Stomach (tissue), 9 donors: ENCODE results near the gene ATCAY. TPM values are rescaled to one million over a fixed set of nuclear protein-coding genes. Genes with fewer than 3 reads are reported as not detected.

Experiments
- DNase-seq, 2 donors: peaks; one replicate each; pipeline versions ENCODE4 v3.0.0 to v3.0.0-alpha.2; 2013 to 2019
- H3K27ac ChIP-seq, 5 donors: fragments of 200-600 bp in 4 of 5; sonication (generic) in 4 of 5; one replicate each; pipeline ENCODE4 v1.5.1; 2013 to 2019; ENCODE audit warnings: mild to moderate bottlenecking in 1 of 5, moderate library complexity in 1 of 5
- H3K27me3 ChIP-seq, 3 donors: fragments of 200-600 bp; sonication (generic); one replicate each; pipeline ENCODE4 v1.5.1; 2017 to 2019; ENCODE audit warnings: mixed run types in 1 of 3
- H3K36me3 ChIP-seq, 4 donors: fragments of 200-600 bp; sonication (generic); 1 replicate in 3 of 4; 2 replicates in 1 of 4; pipeline ENCODE4 v1.5.1; 2016 to 2019
- H3K4me1 ChIP-seq, 4 donors: fragments of 200-600 bp; sonication (generic); one replicate each; pipeline ENCODE4 v1.5.1; 2016 to 2019
- H3K4me3 ChIP-seq, 4 donors: fragments of 200-600 bp; sonication (generic) in 3 of 4; one replicate each; pipeline ENCODE4 v1.5.1; 2016 to 2019; ENCODE audit warnings: mild to moderate bottlenecking in 1 of 4
- H3K9me3 ChIP-seq, 4 donors: fragments of 200-600 bp; sonication (generic); one replicate each; pipeline ENCODE4 v1.5.1; 2016 to 2019
- EP300 ChIP-seq: sonication (generic); formaldehyde crosslinking; IDR thresholded peaks from one replicate; pipeline ENCODE4 v1.6.1; 2017; ENCODE audit warnings: antibody characterized with exemption
- POLR2A ChIP-seq, 4 donors: fragments of 450-650 bp; IDR thresholded peaks; one replicate each; pipeline ENCODE4 v1.6.1; 2016; ENCODE audit warnings: antibody characterized with exemption in 4 of 4, control low read depth in 2 of 4, mild to moderate bottlenecking in 1 of 4, moderate library complexity in 1 of 4
- POLR2AphosphoS5 ChIP-seq, 3 donors: sonication (generic); formaldehyde crosslinking; IDR thresholded peaks; one replicate each; pipeline ENCODE4 v1.6.1; 2016; ENCODE audit warnings: antibody characterized with exemption in 3 of 3
- WGBS, 5 donors: extraction: QIAGEN DNeasy Blood & Tissue Kit in 3 of 5; methylation state at CpG; one replicate each; pipeline versions ENCODE4 v1.1.5 to v1.1.7; 2013 to 2018; 5-methylcytosine and 5-hydroxymethylcytosine counted together
- intact Hi-C: fragments of 100-400 bp; cut with DNase I; formaldehyde crosslinking; loops from one replicate; pipeline ENCODE4 v1.15.1; 2023; ENCODE audit warnings: low total_unique reads
- polyA plus RNA-seq, 3 donors: library from polyadenylated mRNA; stranded (reverse); fragments of 200-250 nt; gene quantifications; one replicate each; pipeline ENCODE4 v1.2.3, GENCODE V29; 2013
- total RNA-seq, 5 donors: library from RNA; depleted of rRNA; stranded (reverse); fragments of >200 nt; gene quantifications; one replicate each; pipeline versions ENCODE4 v1.1.0 to v1.2.3, GENCODE V29; 2014 to 2016
- TF ChIP-seq, protein P1 (sequence below), 7 experiments: fragments of 450-650 bp in 4 of 7; fragments of 200-600 bp in 3 of 7; sonication (generic) in 3 of 7; IDR thresholded peaks; one replicate each; pipeline ENCODE4 v1.5.1; 2016 to 2019; ENCODE audit warnings: antibody characterized with exemption in 7 of 7, control low read depth in 2 of 7, mild to moderate bottlenecking in 1 of 7
- donor health status: healthy with polysubstance abuse.
- donor health status: Bipolar disorder and iron deficiency.
- donor health status: healthy.

Gene ATCAY
- total and polyA plus RNA-seq, 8 donors = 0.25 to 0.92 (median 0.81) TPM; not detected in 4

DNA sequence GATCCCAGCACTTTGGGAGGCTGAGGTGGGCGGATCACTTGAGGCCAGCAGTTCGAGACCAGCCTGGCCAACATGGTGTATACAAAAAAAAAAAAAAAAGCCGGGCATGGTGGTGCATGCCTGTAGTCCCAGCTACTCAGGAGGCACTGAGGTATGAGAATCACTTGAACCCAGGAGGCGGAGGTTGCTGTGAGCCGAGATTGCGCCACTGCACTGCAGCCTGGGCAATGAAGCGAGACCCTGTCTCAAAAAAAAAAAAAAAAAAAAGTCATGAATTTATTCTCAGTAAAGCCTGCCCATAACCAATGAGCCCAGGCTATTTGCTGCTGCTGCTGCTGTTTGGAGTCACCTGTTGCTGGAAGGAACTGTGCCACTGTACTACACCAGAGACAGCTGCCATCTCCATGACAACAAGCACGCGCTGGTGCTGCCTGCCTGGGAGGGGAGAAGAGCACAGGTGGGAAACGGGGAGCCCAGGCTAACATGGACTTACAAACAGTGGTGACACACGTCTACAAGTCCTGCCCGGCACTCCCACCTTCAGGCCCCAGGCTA lies 23.0 kb upstream of the ATCAY start:
- 72 to 79% (median 73%) methylated on average over 12 of the region's 12 CpGs for WGBS, 5 donors
- no peak overlapping the region for H3K27ac ChIP-seq
- intact Hi-C loops = no loop called here
- no peaks in the 10 kb centered on the region for H3K36me3 ChIP-seq
- H3K27me3 ChIP-seq = no peaks in the 10 kb centered on the region
- no peaks in the 10 kb centered on the region for H3K4me1 ChIP-seq
- peaks cover 0 to 5% (median 4%) of the 10 kb centered on the region in 4 donors for H3K9me3 ChIP-seq
- no peak overlapping the region for H3K4me3 ChIP-seq
- peak in 1 of 2 donors; percentile 55 for DNase-seq
- no peak for TF ChIP-seq POLR2AphosphoS5 (IDR thresholded peaks at IDR 0.05)
- no peak for TF ChIP-seq EP300
- TF ChIP-seq, protein P1, sequence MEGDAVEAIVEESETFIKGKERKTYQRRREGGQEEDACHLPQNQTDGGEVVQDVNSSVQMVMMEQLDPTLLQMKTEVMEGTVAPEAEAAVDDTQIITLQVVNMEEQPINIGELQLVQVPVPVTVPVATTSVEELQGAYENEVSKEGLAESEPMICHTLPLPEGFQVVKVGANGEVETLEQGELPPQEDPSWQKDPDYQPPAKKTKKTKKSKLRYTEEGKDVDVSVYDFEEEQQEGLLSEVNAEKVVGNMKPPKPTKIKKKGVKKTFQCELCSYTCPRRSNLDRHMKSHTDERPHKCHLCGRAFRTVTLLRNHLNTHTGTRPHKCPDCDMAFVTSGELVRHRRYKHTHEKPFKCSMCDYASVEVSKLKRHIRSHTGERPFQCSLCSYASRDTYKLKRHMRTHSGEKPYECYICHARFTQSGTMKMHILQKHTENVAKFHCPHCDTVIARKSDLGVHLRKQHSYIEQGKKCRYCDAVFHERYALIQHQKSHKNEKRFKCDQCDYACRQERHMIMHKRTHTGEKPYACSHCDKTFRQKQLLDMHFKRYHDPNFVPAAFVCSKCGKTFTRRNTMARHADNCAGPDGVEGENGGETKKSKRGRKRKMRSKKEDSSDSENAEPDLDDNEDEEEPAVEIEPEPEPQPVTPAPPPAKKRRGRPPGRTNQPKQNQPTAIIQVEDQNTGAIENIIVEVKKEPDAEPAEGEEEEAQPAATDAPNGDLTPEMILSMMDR (IDR thresholded peaks at IDR 0.05) = no peak
- no peak for TF ChIP-seq POLR2A (IDR thresholded peaks at IDR 0.05)

DNA sequence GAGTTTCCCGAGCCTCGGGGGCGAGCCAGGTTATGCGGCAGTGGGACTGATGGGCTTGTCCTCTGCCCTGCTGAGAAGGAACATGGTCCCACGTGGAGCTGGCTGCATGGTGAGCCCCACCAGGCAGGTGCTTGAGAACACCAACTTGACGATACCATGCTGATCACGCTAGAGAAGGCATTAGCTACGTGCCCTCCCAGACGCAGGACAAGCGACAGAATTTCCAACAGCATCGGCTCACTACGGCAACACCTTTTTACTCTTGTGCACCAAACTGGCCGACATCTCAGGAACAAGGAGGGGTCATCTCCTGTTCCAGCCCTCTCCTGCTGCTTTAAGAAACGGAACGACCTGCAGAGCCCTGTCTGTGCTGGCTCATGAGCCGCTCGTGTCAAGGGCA lies 20.0 kb upstream of the ATCAY start:
- WGBS, 5 donors = 85 to 92% (median 87%) methylated on average over 14 to 17 of the region's 17 CpGs
- peaks cover 0 to 24% (median 0%) of the 10 kb centered on the region in 3 donors for H3K27me3 ChIP-seq
- no peaks in the 10 kb centered on the region for H3K36me3 ChIP-seq
- no peak for DNase-seq
- no peak overlapping the region for H3K27ac ChIP-seq
- no peak overlapping the region for H3K4me3 ChIP-seq
- no peaks in the 10 kb centered on the region for H3K4me1 ChIP-seq
- intact Hi-C loops = no loop called here
- no peak for TF ChIP-seq POLR2A (IDR thresholded peaks at IDR 0.05)
- TF ChIP-seq EP300 = no peak
- no peak for TF ChIP-seq POLR2AphosphoS5 (IDR thresholded peaks at IDR 0.05)
- TF ChIP-seq, protein P1 (IDR thresholded peaks at IDR 0.05) = no peak
- H3K9me3 ChIP-seq = no peaks in the 10 kb centered on the region

DNA sequence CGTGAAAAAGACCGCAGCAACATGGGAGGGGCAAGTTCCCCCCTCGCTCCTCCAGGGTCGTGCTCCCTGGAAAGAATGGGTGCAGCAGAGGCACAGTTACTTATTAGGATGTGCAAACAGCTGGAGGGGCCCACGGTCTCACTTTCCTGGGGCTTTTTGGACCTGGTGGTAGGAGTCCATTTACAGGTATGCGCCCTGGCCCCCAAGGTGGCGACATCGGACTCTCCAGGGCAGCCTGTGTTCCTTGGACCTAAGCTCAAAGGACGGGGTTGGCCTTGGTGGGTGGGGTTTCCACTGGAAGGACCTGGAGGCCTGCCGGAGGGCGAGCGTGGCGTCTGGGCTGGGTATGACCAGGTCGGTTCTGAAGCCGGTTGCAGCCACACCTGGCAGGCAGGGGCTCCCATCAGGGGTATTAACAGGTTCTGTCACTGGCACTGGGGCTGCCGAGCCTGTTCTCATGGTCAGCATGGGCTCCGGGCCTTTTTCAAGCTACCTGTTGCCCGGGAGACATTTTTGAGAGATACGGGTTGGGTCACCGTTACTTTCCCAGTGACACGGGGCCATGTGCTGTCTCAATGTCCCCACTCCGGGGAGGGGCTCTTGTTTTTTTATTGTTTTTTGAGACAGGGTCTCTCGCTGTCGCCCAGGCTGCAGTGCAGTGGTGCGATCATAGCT lies 17.5 kb upstream of the ATCAY start:
- no peaks in the 10 kb centered on the region for H3K9me3 ChIP-seq
- TF ChIP-seq EP300 (no peak), POLR2AphosphoS5 (IDR thresholded peaks at IDR 0.05) (no peak), POLR2A (IDR thresholded peaks at IDR 0.05) (no peak)
- TF ChIP-seq, protein P1 (IDR thresholded peaks at IDR 0.05) = no peak
- no peak for DNase-seq
- H3K4me1 ChIP-seq = no peaks in the 10 kb centered on the region
- no peaks in the 10 kb centered on the region for H3K36me3 ChIP-seq
- WGBS, 5 donors = 66 to 76% (median 70%) methylated on average over 15 to 25 of the region's 25 CpGs
- no peak overlapping the region for H3K4me3 ChIP-seq
- H3K27ac ChIP-seq = no peak overlapping the region
- peaks cover under 1 to 49% (median 16%) of the 10 kb centered on the region in 3 donors for H3K27me3 ChIP-seq
- intact Hi-C loops = no loop called here

DNA sequence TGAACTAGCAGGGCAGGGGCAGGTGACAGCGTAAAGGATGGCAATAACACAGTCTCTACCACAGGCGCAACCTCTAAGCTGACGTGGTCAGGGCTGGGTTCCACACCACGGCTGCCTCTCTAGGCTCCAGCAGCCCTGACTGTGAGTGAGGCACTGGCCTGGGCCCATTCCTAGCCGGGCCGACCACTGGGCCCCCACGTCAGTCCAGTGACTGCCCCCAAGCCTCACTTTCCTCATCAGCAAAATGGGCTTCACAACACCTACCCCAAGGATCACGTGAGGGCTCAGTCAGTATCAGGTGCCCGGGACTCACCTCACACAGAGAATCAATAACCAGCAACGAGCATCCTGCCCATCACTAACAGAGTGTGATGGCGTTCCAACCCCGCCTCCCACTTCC lies 16.8 kb upstream of the ATCAY start:
- Histone ChIP-seq H3K9me3 (peaks cover 0 to 2% (median 0%) of the 10 kb centered on the region in 4 donors), H3K4me1 (peaks cover under 1 to 2% (median 2%) of the 10 kb centered on the region in 4 donors), H3K27ac (no peak overlapping the region), H3K4me3 (no peak overlapping the region), H3K27me3 (peaks cover 8 to 56% (median 23%) of the 10 kb centered on the region in 3 donors), H3K36me3 (no peaks in the 10 kb centered on the region)
- DNase-seq = no peak
- WGBS, 5 donors = 72 to 78% (median 77%) methylated on average over 12 of the region's 12 CpGs
- intact Hi-C loops = no loop called here
- TF ChIP-seq POLR2AphosphoS5 (IDR thresholded peaks at IDR 0.05) (no peak), POLR2A (IDR thresholded peaks at IDR 0.05) (no peak), EP300 (no peak)
- TF ChIP-seq, protein P1 (IDR thresholded peaks at IDR 0.05) = no peak
